Muscle of leg (tissue), 11 donors: ENCODE results near the gene LSAMP. TPM values are rescaled to one million over a fixed set of nuclear protein-coding genes. Genes with fewer than 3 reads are reported as not detected.
"Not testable (repeated sequence)": the region's sequence is repeated elsewhere in the genome, so short reads cannot be mapped to it uniquely, and the experiment has no call there.

Experiments
- DNase-seq: peaks from one replicate; pipeline ENCODE4 v3.0.0; 2013
- H3K27ac ChIP-seq: one replicate; pipeline ENCODE4 v1.5.1; 2013; ENCODE audit warnings: mild to moderate bottlenecking, low read length, control low read depth
- H3K27me3 ChIP-seq: one replicate; pipeline ENCODE4 v1.6.1; 2013; ENCODE audit warnings: low read length; ENCODE audit not compliant: control insufficient read depth, insufficient read depth
- H3K36me3 ChIP-seq: one replicate; pipeline ENCODE4 v1.6.1; 2013; ENCODE audit warnings: low read length; ENCODE audit not compliant: control insufficient read depth, insufficient read depth
- H3K4me1 ChIP-seq: one replicate; pipeline ENCODE4 v1.6.1; 2013; ENCODE audit warnings: low read length; ENCODE audit not compliant: control insufficient read depth, insufficient read depth
- H3K4me3 ChIP-seq: one replicate; pipeline ENCODE4 v1.5.1; 2013; ENCODE audit warnings: low read length, control low read depth
- H3K9me3 ChIP-seq: replicated peaks from 2 replicates; pipeline ENCODE4 v1.6.1; 2013; ENCODE audit warnings: low read depth, low read length; ENCODE audit not compliant: control insufficient read depth
- WGBS: methylation state at CpG from one replicate; pipeline ENCODE4 v1.1.5; 2013; ENCODE audit warnings: missing lambda C conversion rate; ENCODE audit not compliant: insufficient coverage; 5-methylcytosine and 5-hydroxymethylcytosine counted together
- polyA plus RNA-seq, 8 donors: library from polyadenylated mRNA; unstranded; fragments of 120-200 nt; gene quantifications; one replicate each; pipeline versions ENCODE4 v1.2.1 to v1.2.3, GENCODE V29; 2013; ENCODE audit warnings: inconsistent platforms in 1 of 8, low replicate concordance in 1 of 8; ENCODE audit not compliant: insufficient read length in 8 of 8, insufficient read depth in 1 of 8
- total RNA-seq: library from RNA; stranded (reverse); fragments of 120-200 nt; gene quantifications from one replicate; pipeline ENCODE4 v1.2.4, GENCODE V29; 2013

Gene LSAMP
- total and polyA plus RNA-seq, 9 donors, result 3.5 to 13.4 (median 6.3) TPM

GRCh38 chr3:115758076-115758763, 687.1 kb downstream of the LSAMP start:
- 86% methylated on average over 1 of the region's 1 CpG for WGBS
- no peak for DNase-seq
- Histone ChIP-seq H3K4me3 (no peak overlapping the region), H3K4me1 (peaks cover 7% of the 10 kb centered on the region), H3K27ac (no peak overlapping the region), H3K27me3 (no peaks in the 10 kb centered on the region), H3K9me3 (no peaks in the 10 kb centered on the region), H3K36me3 (no peaks in the 10 kb centered on the region)

- H3K4me3 ChIP-seq, result not testable (repeated sequence)
These were observed 692.3 kb downstream of the LSAMP start for GRCh38 chr3:115752978-115753377.

More at GRCh38 chr3:115752978-115753377, 692.3 kb downstream of the LSAMP start:
- H3K4me1 ChIP-seq, H3K27me3 ChIP-seq, H3K9me3 ChIP-seq, DNase-seq, H3K27ac ChIP-seq, H3K36me3 ChIP-seq: not testable (repeated sequence)
- no CpG with 5 or more reads among the region's 1 CpG for WGBS
